Testis (tissue), 3 donors: ENCODE results near the gene MAPKAP1. TPM values are rescaled to one million over a fixed set of nuclear protein-coding genes. Genes with fewer than 3 reads are reported as not detected.

Experiments used
- DNase-seq: peaks from one replicate; pipeline ENCODE4 v3.0.0-alpha.2; 2019
- H3K27ac ChIP-seq, 2 donors: fragments of 200-600 bp; sonication (generic); one replicate each; pipeline ENCODE4 v1.5.1; 2019
- H3K27me3 ChIP-seq: fragments of 200-600 bp; sonication (generic); one replicate; pipeline ENCODE4 v1.5.1; 2019
- H3K36me3 ChIP-seq: fragments of 200-600 bp; sonication (generic); one replicate; pipeline ENCODE4 v1.5.1; 2017; ENCODE audit warnings: low read depth; ENCODE audit errors: missing control alignments
- H3K4me1 ChIP-seq: fragments of 200-600 bp; sonication (generic); one replicate; pipeline ENCODE4 v1.5.1; 2019
- H3K4me3 ChIP-seq, 2 donors: fragments of 200-600 bp; sonication (generic); one replicate each; pipeline ENCODE4 v1.5.1; 2017 to 2019
- H3K9me3 ChIP-seq: fragments of 200-600 bp; sonication (generic); one replicate; pipeline ENCODE4 v1.5.1; 2017
- CTCF ChIP-seq, 3 experiments: fragments of 450-650 bp in 2 of 3; fragments of 200-600 bp in 1 of 3; sonication (generic) in 1 of 3; IDR thresholded peaks; one replicate each; pipeline ENCODE4 v1.5.1; 2016 to 2019; ENCODE audit warnings: antibody characterized with exemption in 3 of 3, mild to moderate bottlenecking in 2 of 3, moderate library complexity in 1 of 3
- POLR2A ChIP-seq: fragments of 450-650 bp; IDR thresholded peaks from one replicate; pipeline ENCODE4 v1.6.1; 2017; ENCODE audit warnings: antibody characterized with exemption, mild to moderate bottlenecking, moderate library complexity
- WGBS, 2 donors: methylation state at CpG; one replicate each; pipeline ENCODE4 v1.1.5; 2018; 5-methylcytosine and 5-hydroxymethylcytosine counted together
- intact Hi-C: fragments of 100-400 bp; cut with DNase I; formaldehyde crosslinking; loops from one replicate; pipeline ENCODE4 v1.15.1; 2023; ENCODE audit warnings: low total_unique reads
- polyA plus RNA-seq: library from polyadenylated mRNA; stranded (reverse); fragments of 350-450 nt; fragmentation: Illumina TruSeq; extraction: RNeasy Lipid Tissue Mini Kit (QIAGEN cat#74804); gene quantifications from one replicate; pipeline ENCODE4 v1.2.3, GENCODE V29; 2014; ENCODE audit warnings: low read depth, low replicate concordance; ENCODE audit not compliant: insufficient read depth
- total RNA-seq, 2 donors: library from RNA; depleted of rRNA; stranded (reverse); fragments of >200 nt; gene quantifications; one replicate each; pipeline ENCODE4 v1.2.3, GENCODE V29; 2016

Gene MAPKAP1
- total and polyA plus RNA-seq, 3 donors from 2014 or later: 112 to 135 (median 115) TPM

- Histone ChIP-seq H3K27ac (no peak overlapping the region), H3K27me3 (no peaks in the 10 kb centered on the region), H3K9me3 (no peaks in the 10 kb centered on the region), H3K4me1 (no peaks in the 10 kb centered on the region), H3K36me3 (no peaks in the 10 kb centered on the region), H3K4me3 (no peak overlapping the region)
- WGBS, 2 donors: 51 to 71% methylated on average over 7 to 14 of the region's 14 CpGs
- no peak for DNase-seq
- intact Hi-C loops: no loop called here
- TF ChIP-seq POLR2A: no peak
- no peak for TF ChIP-seq CTCF (IDR thresholded peaks at IDR 0.05)
These were observed 295.7 kb downstream of the MAPKAP1 start for GRCh38 chr9:125411171-125411756.

GRCh38 chr9:125410522-125410894 lies 296.5 kb downstream of the MAPKAP1 start:
- intact Hi-C loops: no loop called here
- H3K36me3 ChIP-seq: no peaks in the 10 kb centered on the region
- 67 to 81% methylated on average over 9 to 24 of the region's 24 CpGs for WGBS, 2 donors
- no peaks in the 10 kb centered on the region for H3K4me1 ChIP-seq
- DNase-seq: no peak
- H3K4me3 ChIP-seq: peak overlapping the region; percentile 51 to 53
- H3K27me3 ChIP-seq: no peaks in the 10 kb centered on the region
- no peaks in the 10 kb centered on the region for H3K9me3 ChIP-seq
- H3K27ac ChIP-seq: no peak overlapping the region
- TF ChIP-seq POLR2A (no peak), CTCF (IDR thresholded peaks at IDR 0.05) (no peak)

- peak; percentile 86 for DNase-seq
- Histone ChIP-seq H3K27ac (no peak overlapping the region), H3K27me3 (no peaks in the 10 kb centered on the region), H3K36me3 (no peaks in the 10 kb centered on the region), H3K9me3 (no peaks in the 10 kb centered on the region), H3K4me3 (peak overlapping the region; percentile 51 to 53), H3K4me1 (no peaks in the 10 kb centered on the region)
- WGBS, 2 donors: 64 to 78% methylated on average over 6 to 13 of the region's 13 CpGs
- no peak for TF ChIP-seq POLR2A
- no peak for TF ChIP-seq CTCF (IDR thresholded peaks at IDR 0.05)
- intact Hi-C loops: loop anchor here (5.0 kb wide), 1 partner anchor 827 kb away; no protein-coding TSS in a partner anchor
These were observed 297.1 kb downstream of the MAPKAP1 start for GRCh38 chr9:125409637-125410521.

- H3K27ac ChIP-seq: no peak overlapping the region
- no peak for DNase-seq
These were observed 297.8 kb downstream of the MAPKAP1 start for GRCh38 chr9:125409217-125409636.

More at GRCh38 chr9:125409217-125409636, 297.8 kb downstream of the MAPKAP1 start:
- Histone ChIP-seq H3K4me1 (no peaks in the 10 kb centered on the region), H3K4me3 (peak overlapping the region in 1 of 2 donors; percentile 68), H3K36me3 (no peaks in the 10 kb centered on the region), H3K9me3 (no peaks in the 10 kb centered on the region), H3K27me3 (no peaks in the 10 kb centered on the region)
- intact Hi-C loops: loop anchor here (5.0 kb wide), 1 partner anchor 828 kb away; no protein-coding TSS in a partner anchor
- WGBS, 2 donors: 54 to 66% methylated on average over 8 to 20 of the region's 20 CpGs
- no peak for TF ChIP-seq CTCF (IDR thresholded peaks at IDR 0.05)
- TF ChIP-seq POLR2A: no peak
